BE2C (cell line): ENCODE results near the gene EFCAB6.

Source experiments
- DNase-seq: peaks from one replicate; pipeline ENCODE4 v3.0.0-alpha.2; 2020
- H3K27me3 ChIP-seq: fragments of 250-450 bp; sonication (Bioruptor Pico); 2 replicates; pipeline ENCODE4 v1.5.1; 2020; ENCODE audit warnings: mild to moderate bottlenecking
- H3K36me3 ChIP-seq: fragments of 250-450 bp; sonication (Bioruptor Pico); 2 replicates; pipeline ENCODE4 v1.5.1; 2020; ENCODE audit warnings: mild to moderate bottlenecking
- H3K4me1 ChIP-seq: fragments of 250-450 bp; sonication (Bioruptor Pico); 2 replicates; pipeline ENCODE4 v1.5.1; 2020
- H3K4me3 ChIP-seq: 2 replicates; pipeline ENCODE4 v1.5.1; 2011; ENCODE audit warnings: low read depth, low read length
- H3K9me3 ChIP-seq: fragments of 250-450 bp; sonication (Bioruptor Pico); 2 replicates; pipeline ENCODE4 v1.5.1; 2020
- CTCF ChIP-seq: IDR thresholded peaks from 2 replicates; pipeline ENCODE4 v1.5.1; 2012; ENCODE audit warnings: mild to moderate bottlenecking, low read depth, low read length

The EFCAB6 gene

GRCh38 chr22:43682851-43683250, 129.3 kb downstream of the EFCAB6 start:
- DNase-seq: no peak
- H3K4me3 ChIP-seq: no peak overlapping the region
- H3K36me3 ChIP-seq: no peaks in the 10 kb centered on the region
- H3K4me1 ChIP-seq: no peaks in the 10 kb centered on the region
- no peak for TF ChIP-seq CTCF
- H3K9me3 ChIP-seq: no peaks in the 10 kb centered on the region
- peaks cover 5% of the 10 kb centered on the region; the same call in 1 of the 2 replicates for H3K27me3 ChIP-seq

GRCh38 chr22:43681731-43682360, 130.3 kb downstream of the EFCAB6 start:
- no peaks in the 10 kb centered on the region for H3K4me1 ChIP-seq
- no peak for TF ChIP-seq CTCF
- no peaks in the 10 kb centered on the region for H3K36me3 ChIP-seq
- H3K9me3 ChIP-seq: no peaks in the 10 kb centered on the region
- H3K4me3 ChIP-seq: no peak overlapping the region
- H3K27me3 ChIP-seq: peaks cover 5% of the 10 kb centered on the region; the same call in 1 of the 2 replicates
- DNase-seq: no peak

GRCh38 chr22:43670513-43670912, 141.6 kb downstream of the EFCAB6 start:
- Histone ChIP-seq H3K9me3 (no peaks in the 10 kb centered on the region), H3K27me3 (no peaks in the 10 kb centered on the region), H3K4me1 (no peaks in the 10 kb centered on the region), H3K36me3 (no peaks in the 10 kb centered on the region), H3K4me3 (no peak overlapping the region)
- no peak for DNase-seq
- TF ChIP-seq CTCF: no peak

- TF ChIP-seq CTCF: no peak
- Histone ChIP-seq H3K36me3 (no peaks in the 10 kb centered on the region), H3K9me3 (no peaks in the 10 kb centered on the region), H3K4me3 (no peak overlapping the region), H3K4me1 (no peaks in the 10 kb centered on the region), H3K27me3 (no peaks in the 10 kb centered on the region)
- DNase-seq: no peak
Measured at GRCh38 chr22:43669190-43669589, 142.9 kb downstream of the EFCAB6 start.

GRCh38 chr22:43667656-43668055, 144.4 kb downstream of the EFCAB6 start:
- H3K27me3 ChIP-seq: 0 out of 2 replicates have a peak, but pooled peaks cover 2% of the 10 kb centered on the region
- no peaks in the 10 kb centered on the region; the same call in 1 of the 2 replicates for H3K9me3 ChIP-seq
- H3K36me3 ChIP-seq: no peaks in the 10 kb centered on the region
- TF ChIP-seq CTCF: no peak
- H3K4me1 ChIP-seq: no peaks in the 10 kb centered on the region
- no peak overlapping the region for H3K4me3 ChIP-seq
- DNase-seq: no peak

- Histone ChIP-seq H3K36me3 (no peaks in the 10 kb centered on the region), H3K4me3 (no peak overlapping the region), H3K9me3 (no peaks in the 10 kb centered on the region; the same call in 1 of the 2 replicates), H3K4me1 (no peaks in the 10 kb centered on the region), H3K27me3 (0 out of 2 replicates have a peak, but pooled peaks cover 2% of the 10 kb centered on the region)
- no peak for DNase-seq
- TF ChIP-seq CTCF: no peak
Measured at GRCh38 chr22:43666457-43666856, 145.6 kb downstream of the EFCAB6 start.
